COLO668 (cell line): ENCODE results near the gene SAMHD1.
"Not testable (repeated sequence)": the region's sequence is repeated elsewhere in the genome, so short reads cannot be mapped to it uniquely, and the experiment has no call there.

ENCODE experiments used
- DNase-seq: peaks from one replicate; lab custom pipeline; 2025; ENCODE audit not compliant: unreplicated experiment; lab: John Stamatoyannopoulos, UW

SAMHD1 gene

GRCh38 chr20:36917943-36918342, 33.6 kb downstream of the SAMHD1 start:
- no peak for DNase-seq

GRCh38 chr20:36917240-36917639, 34.3 kb downstream of the SAMHD1 start:
- DNase-seq = no peak

DNA sequence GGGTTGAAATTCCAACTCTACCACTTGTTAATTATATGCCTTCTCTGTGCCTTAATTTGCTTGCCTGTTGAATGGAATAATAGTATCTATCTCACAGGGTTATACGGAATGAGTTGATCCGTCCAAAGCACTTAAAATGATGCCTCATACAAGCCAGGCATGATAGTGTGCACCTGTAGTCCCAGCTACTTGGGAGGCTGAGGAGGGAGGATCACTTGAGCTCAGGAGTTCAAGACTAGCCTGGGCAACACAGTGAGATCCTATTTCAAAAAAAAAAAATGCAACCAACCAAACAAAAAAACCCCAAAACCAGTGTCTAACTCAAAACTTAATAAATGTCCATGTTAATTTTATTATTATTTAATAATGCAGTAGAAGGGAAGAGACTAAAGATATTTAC, 35.3 kb downstream of the SAMHD1 start:
- DNase-seq = no peak

- DNase-seq = no peak
These were observed 42.9 kb downstream of the SAMHD1 start for GRCh38 chr20:36908603-36909002.

GRCh38 chr20:36906086-36906485, 45.4 kb downstream of the SAMHD1 start:
- not testable (repeated sequence) for DNase-seq

GRCh38 chr20:36905566-36905965, 45.9 kb downstream of the SAMHD1 start:
- DNase-seq = not testable (repeated sequence)

- DNase-seq = no peak
These were observed 46.8 kb downstream of the SAMHD1 start for GRCh38 chr20:36904690-36905089.

DNA sequence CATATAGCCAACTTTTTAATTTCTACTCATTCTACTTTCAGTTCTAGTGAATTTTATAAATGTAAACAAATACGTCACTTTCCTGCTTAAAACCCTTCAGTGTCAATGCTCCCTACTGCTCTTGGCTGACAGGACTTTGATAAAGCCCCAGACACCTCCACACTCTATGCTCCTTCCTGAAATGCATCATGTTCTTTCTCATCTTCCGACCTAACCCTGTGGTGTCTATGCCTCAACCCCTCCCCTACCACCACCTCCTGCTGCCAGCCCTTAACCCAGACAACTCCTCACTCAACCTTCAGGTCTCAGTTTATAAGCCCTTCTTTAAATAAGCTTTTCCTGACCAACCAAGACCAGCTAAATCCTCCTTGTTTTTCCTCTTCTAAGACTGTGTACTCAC, 56.5 kb downstream of the SAMHD1 start:
- DNase-seq = no peak

DNA sequence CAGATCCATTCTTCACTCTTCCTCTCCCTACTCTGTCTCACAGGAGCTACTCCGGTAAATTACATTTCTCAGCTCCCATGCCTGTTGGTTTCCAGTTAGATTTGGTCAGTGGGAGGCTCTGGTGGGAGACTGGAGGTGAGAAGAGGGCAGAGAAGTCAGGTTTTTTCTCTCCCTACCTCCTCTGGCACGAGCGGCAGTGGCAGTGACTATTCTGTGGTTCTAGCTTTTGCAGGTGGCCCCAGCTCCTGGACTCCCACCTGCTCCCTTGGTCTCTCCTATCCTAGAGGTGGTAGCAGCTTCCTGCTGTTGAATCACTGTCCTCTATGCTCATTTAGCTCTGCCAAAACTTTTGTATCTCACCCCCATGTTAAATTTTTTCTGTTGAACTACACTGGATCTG, 57.7 kb downstream of the SAMHD1 start:
- no peak for DNase-seq

GRCh38 chr20:36891211-36891610, 60.3 kb downstream of the SAMHD1 start:
- no peak for DNase-seq

DNA sequence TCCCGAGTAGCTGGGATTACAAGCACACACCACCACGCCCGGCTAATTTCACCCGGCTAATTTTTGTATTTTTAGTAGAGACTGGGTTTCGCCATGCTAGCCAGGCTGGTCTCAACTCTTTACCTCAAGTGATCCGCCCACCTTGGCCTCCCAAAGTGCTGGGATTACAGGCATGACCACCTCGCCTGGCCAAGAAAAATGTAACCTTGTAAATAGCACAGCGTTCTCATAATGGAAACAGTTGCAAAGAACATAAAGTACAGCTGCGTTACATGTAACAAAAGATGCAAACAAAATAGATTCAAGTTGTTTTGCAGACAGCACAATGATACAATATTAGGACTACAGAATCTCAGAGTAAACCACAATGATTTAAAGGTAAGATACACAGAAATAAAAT, 60.9 kb downstream of the SAMHD1 start:
- no peak for DNase-seq

- no peak for DNase-seq
These were observed 62.5 kb downstream of the SAMHD1 start for GRCh38 chr20:36888880-36889516.

DNA sequence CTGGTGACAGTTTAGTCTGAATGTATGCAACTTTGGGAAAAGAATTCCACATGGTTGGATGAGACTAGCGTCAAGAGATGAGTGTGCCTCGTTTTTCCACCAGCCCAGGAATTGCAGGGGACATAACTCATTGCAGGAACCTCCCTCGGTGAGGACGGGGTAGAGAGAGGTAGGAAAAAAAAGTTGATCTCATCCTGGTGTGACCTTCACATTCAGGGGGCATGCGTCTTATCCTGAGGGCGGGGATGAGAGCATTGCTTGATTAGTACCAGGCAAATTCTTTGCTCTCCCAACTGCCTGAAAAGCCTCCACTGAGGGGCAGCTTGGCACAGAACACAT, 63.8 kb downstream of the SAMHD1 start:
- DNase-seq = no peak

GRCh38 chr20:36886859-36887751, 64.4 kb downstream of the SAMHD1 start:
- peak; percentile 88 for DNase-seq

- DNase-seq = no peak
These were observed 66.2 kb downstream of the SAMHD1 start for GRCh38 chr20:36885356-36885755.

GRCh38 chr20:36883977-36884535, 67.5 kb downstream of the SAMHD1 start:
- no peak for DNase-seq

DNA sequence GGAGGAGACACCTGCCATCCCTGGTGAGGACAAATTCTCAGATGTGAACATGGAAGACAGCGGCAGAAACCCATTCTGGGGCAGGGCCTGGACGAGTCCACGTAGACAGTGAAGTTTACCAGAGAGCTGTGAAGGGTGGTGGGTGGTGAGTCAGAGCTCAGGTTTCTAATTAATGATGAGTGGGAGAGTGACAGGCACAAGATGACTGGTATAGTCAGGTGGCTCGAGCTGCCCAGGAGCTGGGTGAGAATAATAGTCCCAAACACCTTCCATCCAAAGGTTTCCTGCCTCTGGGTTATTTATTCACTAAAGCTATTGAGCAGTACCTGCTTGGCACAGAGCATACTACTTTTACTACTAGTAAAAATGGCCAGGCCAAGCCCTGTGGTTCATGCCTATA, 69.6 kb downstream of the SAMHD1 start:
- DNase-seq = peak; percentile 81

- peak; percentile 15 for DNase-seq
These were observed 70.2 kb downstream of the SAMHD1 start for GRCh38 chr20:36881331-36881730.

DNA sequence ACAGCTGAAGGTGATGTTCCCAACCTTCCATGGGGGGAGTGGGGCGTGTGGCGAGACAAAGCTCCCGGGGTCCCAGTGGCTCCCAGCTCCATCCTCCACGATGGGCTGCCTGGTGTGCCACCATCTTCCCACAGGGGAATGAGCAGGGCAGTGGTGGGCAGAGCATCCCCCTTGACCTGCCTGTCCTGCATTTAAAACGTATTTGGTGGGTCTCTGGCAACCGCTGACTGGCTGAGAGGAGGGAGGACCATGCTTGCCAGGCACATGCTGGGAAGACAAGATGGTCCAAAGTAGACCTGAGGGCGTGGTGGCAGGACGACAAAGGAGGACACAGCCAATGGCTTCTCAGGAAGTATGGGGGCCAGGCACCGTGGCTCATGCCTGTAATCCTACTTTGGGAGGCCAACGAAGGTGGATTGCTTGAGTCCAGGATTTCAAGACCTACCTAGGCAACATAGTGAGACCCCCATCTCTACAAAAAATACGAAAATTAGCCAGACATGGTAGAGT, 70.7 kb downstream of the SAMHD1 start:
- no peak for DNase-seq

DNA sequence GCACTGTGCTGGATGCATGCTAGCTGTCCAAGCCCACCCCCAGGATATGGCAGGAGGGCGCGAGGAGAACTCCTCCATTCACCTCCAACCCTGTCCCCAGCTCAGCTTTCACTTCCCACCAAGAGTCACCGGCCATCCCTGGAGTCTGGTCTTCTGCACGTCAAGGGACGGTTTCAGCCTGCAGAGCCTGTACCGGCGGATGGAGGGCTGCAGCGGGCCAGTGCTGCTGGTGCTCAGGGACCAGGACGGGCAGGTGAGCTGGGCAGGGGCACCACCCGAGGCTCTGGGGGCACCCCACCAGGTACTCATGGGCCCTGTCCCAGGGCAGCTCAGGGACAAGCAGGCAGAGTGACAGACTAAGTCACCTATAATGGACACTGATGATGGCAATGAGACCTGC, 72.6 kb downstream of the SAMHD1 start:
- no peak for DNase-seq

DNA sequence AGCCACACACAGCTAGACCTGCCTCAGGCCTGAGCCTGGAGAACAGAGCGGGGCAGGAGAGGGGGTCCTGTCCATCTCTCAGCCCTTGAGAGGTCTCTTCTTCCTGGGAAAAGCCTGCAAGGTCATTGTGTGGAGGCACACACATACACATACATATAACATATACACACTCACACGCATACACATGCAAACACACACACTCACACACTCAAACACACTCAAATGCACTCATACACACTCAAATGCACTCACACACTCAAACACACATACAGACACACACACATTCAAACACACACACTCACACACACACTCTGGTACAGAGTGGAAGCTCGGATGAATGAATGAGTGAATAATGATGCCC, 75.1 kb downstream of the SAMHD1 start:
- DNase-seq = no peak
